K562 (cell line): Measurements from ENCODE around the gene DSCAM. TPM values are rescaled to one million over a fixed set of nuclear protein-coding genes. Genes with fewer than 3 reads are reported as not detected.

Source experiments
- ATAC-seq: fragments of 200-7000 bp; cut with Tn5 transposase; 3 replicates; pipeline ENCODE4 v1.9.1; 2020; ENCODE audit warnings: moderate library complexity
- BruUV-seq: library from RNA; stranded (reverse); fragments of 400-500 nt; replicated peaks from 2 replicates; lab custom pipeline; 2021; lab: Mats Ljungman, UMichigan
- CTCF ChIA-PET: fragments of 300-600 bp; formaldehyde crosslinking; extraction: SDS; loops from one replicate; lab custom pipeline; 2021; ENCODE audit warnings: low intra/inter-chr PET ratio; lab: Yijun Ruan, JAX
- POLR2A ChIA-PET: fragments of 300-600, 350-650 bp; sonication (Branson Sonifier 250); formaldehyde crosslinking; extraction: SDS; loops from one replicate; lab custom pipeline; 2021; ENCODE audit warnings: antibody characterized with exemption, inconsistent platforms; lab: Yijun Ruan, JAX
- DNase-seq, 4 experiments: peaks; one replicate each; pipeline versions ENCODE4 v3.0.0 to v3.0.0-alpha.2; 2011 to 2018; ENCODE audit warnings: low spot score in 3 of 4, mixed read lengths in 3 of 4; ENCODE audit errors: extremely low read depth in 1 of 4
- FAIRE-seq: peaks from 2 replicates; lab custom pipeline; 2011; peaks lifted over from hg19 to GRCh38; lab: Jason Lieb, UNC
- H2AFZ ChIP-seq: 2 replicates; pipeline ENCODE4 v1.6.0; 2011; ENCODE audit warnings: low read depth, low read length, control low read depth, inconsistent platforms
- H3K27ac ChIP-seq: fragments of 200-600 bp; 3 replicates; pipeline ENCODE4 v1.8.0; 2011; ENCODE audit warnings: low read depth, mild to moderate bottlenecking, control low read depth, inconsistent platforms, low read length, moderate library complexity, mixed read lengths; ENCODE audit errors: extremely low read depth
- H3K27me3 ChIP-seq, 2 experiments: fragments of 300-600 bp in 1 of 2; 2 replicates in 1 of 2; 3 replicates in 1 of 2; pipeline versions ENCODE4 v1.6.0 to v1.8.0; 2011; ENCODE audit warnings: inconsistent platforms in 2 of 2, low read length in 2 of 2, mild to moderate bottlenecking in 1 of 2, mixed read lengths in 1 of 2, moderate library complexity in 1 of 2; ENCODE audit not compliant: control insufficient read depth in 2 of 2, insufficient read depth in 2 of 2
- H3K36me3 ChIP-seq: fragments of 300-600 bp; 3 replicates; pipeline ENCODE4 v1.8.0; 2011; ENCODE audit warnings: mild to moderate bottlenecking, low read length, inconsistent platforms; ENCODE audit not compliant: control insufficient read depth, insufficient read depth
- H3K4me1 ChIP-seq, 2 experiments: fragments of 200-600 bp in 1 of 2; replicated peaks in 1 of 2; 2 replicates in 1 of 2; 3 replicates in 1 of 2; pipeline versions ENCODE4 v1.5.1 to v1.8.0; 2011; ENCODE audit warnings: inconsistent platforms in 2 of 2, low read length in 2 of 2, mild to moderate bottlenecking in 1 of 2, mixed read lengths in 1 of 2, moderate library complexity in 1 of 2; ENCODE audit not compliant: control insufficient read depth in 2 of 2, insufficient read depth in 2 of 2
- H3K4me2 ChIP-seq: 2 replicates; pipeline ENCODE4 v1.6.1; 2011; ENCODE audit warnings: low read length, control low read depth, inconsistent platforms, mixed read lengths; ENCODE audit not compliant: insufficient read depth
- H3K4me3 ChIP-seq: fragments of 200-600 bp; sonication (generic), shearing (Covaris generic); 2 replicates; pipeline ENCODE4 v1.5.1; 2016; ENCODE audit warnings: control low read depth, inconsistent platforms
- H3K79me2 ChIP-seq: fragments of 200-600 bp; 3 replicates; pipeline ENCODE4 v1.8.0; 2011; ENCODE audit warnings: low read length, inconsistent platforms; ENCODE audit not compliant: control insufficient read depth, insufficient read depth
- H3K9ac ChIP-seq, 2 experiments: 2 replicates each; pipeline versions ENCODE4 v1.6.0 to v1.6.1; 2011; ENCODE audit warnings: low read depth in 2 of 2, low read length in 2 of 2, control low read depth in 1 of 2, inconsistent platforms in 1 of 2, mild to moderate bottlenecking in 1 of 2, mixed read lengths in 1 of 2; ENCODE audit not compliant: insufficient read depth in 1 of 2
- H3K9me1 ChIP-seq: one replicate; pipeline ENCODE4 v1.6.0; 2011; ENCODE audit warnings: inconsistent platforms, mild to moderate bottlenecking, low read length, moderate library complexity; ENCODE audit not compliant: control insufficient read depth, insufficient read depth
- H3K9me3 ChIP-seq: replicated peaks from 2 replicates; pipeline ENCODE4 v1.5.1; 2011; ENCODE audit warnings: low read depth, low read length, inconsistent platforms; ENCODE audit not compliant: control insufficient read depth, insufficient read depth
- H4K20me1 ChIP-seq: replicated peaks from 2 replicates; pipeline ENCODE4 v1.6.1; 2011; ENCODE audit warnings: low read length, inconsistent platforms, mixed read lengths; ENCODE audit not compliant: control insufficient read depth, insufficient read depth
- ASH1L ChIP-seq: fragments of 450-650 bp; IDR thresholded peaks from 2 replicates; pipeline ENCODE4 v1.6.1; 2018; ENCODE audit warnings: borderline replicate concordance, mild to moderate bottlenecking, low read depth; ENCODE audit not compliant: partially characterized antibody
- BCL6 ChIP-seq: fragments of 250-450 bp; sonication (Bioruptor Pico); IDR thresholded peaks from 2 replicates; pipeline ENCODE4 v1.4.0; 2020
- FOXM1 ChIP-seq, 2 experiments: fragments of 450-650 bp in 1 of 2; sonication (generic) in 1 of 2; formaldehyde crosslinking in 1 of 2; IDR thresholded peaks; 2 replicates each; pipeline versions ENCODE4 v1.6.1 to v1.9.0; 2017 to 2022; ENCODE audit warnings: low read depth in 2 of 2, mild to moderate bottlenecking in 2 of 2, missing genetic modification reagents in 1 of 2, moderate library complexity in 1 of 2
- FUS ChIP-seq: fragments of 200-400 bp; formaldehyde crosslinking; optimal IDR thresholded peaks from 2 replicates; pipeline ENCODE3; 2017; ENCODE audit warnings: low read depth, low read length
- MCM2 ChIP-seq: fragments of 450-650 bp; IDR thresholded peaks from 2 replicates; pipeline ENCODE4 v1.6.1; 2017; ENCODE audit warnings: low read depth, mild to moderate bottlenecking
- NCOA2 ChIP-seq, 2 experiments: fragments of 450-650 bp; IDR thresholded peaks; 2 replicates each; pipeline ENCODE4 v1.6.1; 2018; ENCODE audit warnings: mild to moderate bottlenecking in 2 of 2, moderate library complexity in 1 of 2; ENCODE audit not compliant: partially characterized antibody in 2 of 2
- POLR2H ChIP-seq: IDR thresholded peaks from 2 replicates; pipeline ENCODE4 v1.6.1; 2016; ENCODE audit warnings: missing genetic modification characterization, low read depth, mild to moderate bottlenecking, control low read depth, missing compliant biosample characterization, moderate library complexity
- PURB ChIP-seq: sonication (generic); formaldehyde crosslinking; IDR thresholded peaks from 2 replicates; pipeline ENCODE4 v1.9.0; 2021; ENCODE audit warnings: low read depth, mild to moderate bottlenecking, missing genetic modification reagents
- SIX5 ChIP-seq, 2 experiments: IDR thresholded peaks; 2 replicates each; pipeline ENCODE4 v1.6.1; 2011; ENCODE audit warnings: low read length in 2 of 2, borderline replicate concordance in 1 of 2, low read depth in 1 of 2, mild to moderate bottlenecking in 1 of 2, moderate library complexity in 1 of 2; ENCODE audit not compliant: insufficient read depth in 1 of 2
- TCF7 ChIP-seq: sonication (generic); IDR thresholded peaks from 2 replicates; pipeline ENCODE4 v1.6.1; 2016; ENCODE audit warnings: antibody characterized with exemption, borderline replicate concordance
- ZNF140 ChIP-seq: fragments of 250-450 bp; sonication (Bioruptor Pico); IDR thresholded peaks from 2 replicates; pipeline ENCODE4 v1.8.0; 2021; ENCODE audit warnings: moderate library complexity, mild to moderate bottlenecking, inconsistent platforms
- ZNF175 ChIP-seq: fragments of 200-800 bp; sonication (Bioruptor generic); IDR thresholded peaks from 2 replicates; pipeline ENCODE4 v1.6.1; 2016; ENCODE audit warnings: low read depth, mild to moderate bottlenecking, missing genetic modification characterization, missing compliant biosample characterization
- ZNF253 ChIP-seq: fragments of 250-450 bp; sonication (Bioruptor Pico); conservative IDR thresholded peaks from 2 replicates; pipeline ENCODE4 v1.6.1; 2021; ENCODE audit warnings: mild to moderate bottlenecking
- WGBS: fragments of 100-300 bp; shearing (Covaris generic); methylation state at CpG from one replicate; pipeline ENCODE4 v1.1.6; 2016; ENCODE audit warnings: low coverage, mixed read lengths; ENCODE audit not compliant: insufficient coverage; ENCODE audit errors: missing lambda C conversion rate; 5-methylcytosine and 5-hydroxymethylcytosine counted together
- in situ Hi-C: fragments of 300-500 bp; cut with MboI; formaldehyde crosslinking; loops from 4 replicates; pipeline ENCODE4 v1.15.0; 2018; ENCODE audit warnings: inconsistent platforms, mixed read lengths
- intact Hi-C: fragments of 100-400 bp; cut with micrococcal nuclease; formaldehyde crosslinking; loops from 2 replicates; pipeline ENCODE4 v1.14.2; 2022
- polyA plus RNA-seq, 8 experiments: library from polyadenylated mRNA; depleted of rRNA in 4 of 8; stranded (reverse) in 5 of 8; unstranded in 3 of 8; fragments of >200 nt; fragmentation: Nextera tagmentation in 2 of 8; fragmentation: Illumina TruSeq in 1 of 8; extraction: Ambion mirVana in 2 of 8; extraction: Trizol in 1 of 8; gene quantifications; 2 replicates each; pipeline versions ENCODE4 v1.2.1 to v1.2.3, GENCODE V29; 2011 to 2014; ENCODE audit warnings: inconsistent platforms in 1 of 8, missing spikeins in 1 of 8
- total RNA-seq, 7 experiments: library from RNA; depleted of rRNA in 6 of 7; stranded (reverse); fragments of >200 nt in 6 of 7; fragmentation: Illumina TruSeq in 2 of 7; extraction: Trizol in 2 of 7; gene quantifications; 2 replicates each; pipeline versions ENCODE4 v1.2.1 to v1.2.3, GENCODE V29; 2011 to 2021; ENCODE audit warnings: low replicate concordance in 1 of 7
- TF ChIP-seq, protein P1 (sequence below): sonication (generic); formaldehyde crosslinking; IDR thresholded peaks from 2 replicates; pipeline ENCODE4 v1.8.1; 2023; ENCODE audit warnings: missing genetic modification reagents, mild to moderate bottlenecking, borderline replicate concordance
- TF ChIP-seq, protein P2 (sequence below): fragments of 450-650 bp; IDR thresholded peaks from one replicate; pipeline ENCODE4 v1.6.1; 2018; ENCODE audit warnings: mild to moderate bottlenecking, moderate library complexity; ENCODE audit not compliant: partially characterized antibody

Gene DSCAM
- total and polyA plus RNA-seq, 9 of the 15 experiments (the other 6 are each of a cell fraction or from before 2014, with no cell fraction given), result not detected

- CTCF ChIA-PET, result no interaction called here
- Histone ChIP-seq H3K4me2 (no peak overlapping the region), H3K9ac (no peak overlapping the region), H3K9me3 (no peaks in the 10 kb centered on the region), H3K27ac (no peak overlapping the region), H3K4me1 (no peaks in the 10 kb centered on the region), H3K36me3 (no peaks in the 10 kb centered on the region), H2AFZ (no peak overlapping the region), H3K79me2 (no peaks in the 10 kb centered on the region), H4K20me1 (no peaks in the 10 kb centered on the region), H3K4me3 (no peak overlapping the region), H3K9me1 (no peaks in the 10 kb centered on the region), H3K27me3 (no peaks in the 10 kb centered on the region)
- DNase-seq (no peak), ATAC-seq (no peak), FAIRE-seq (no peak)
- intact Hi-C loops (no loop called here), in situ Hi-C loops (no loop called here)
- BruUV-seq, result no TSS peak
- TF ChIP-seq TCF7, result no peak
- no peak for TF ChIP-seq PURB (CRISPR knock-in tag)
- TF ChIP-seq ASH1L, result no peak
- TF ChIP-seq FOXM1 (IDR thresholded peaks at IDR 0.05; ENCODE audit: low read depth), result no peak
- TF ChIP-seq FOXM1 (CRISPR knock-in tag; IDR thresholded peaks at IDR 0.05; ENCODE audit: low read depth), result no peak
- no peak for TF ChIP-seq FUS
- TF ChIP-seq POLR2H, result no peak
- TF ChIP-seq NCOA2 (IDR thresholded peaks at IDR 0.05; ENCODE audit: partially characterized antibody in 2 of 2), result no peak
- TF ChIP-seq MCM2, result no peak
- TF ChIP-seq ZNF175 (CRISPR knock-in tag), result no peak
- no peak for TF ChIP-seq ZNF140 (CRISPR knock-in tag)
- no peak for TF ChIP-seq ZNF253 (CRISPR knock-in tag)
- TF ChIP-seq, protein P1, sequence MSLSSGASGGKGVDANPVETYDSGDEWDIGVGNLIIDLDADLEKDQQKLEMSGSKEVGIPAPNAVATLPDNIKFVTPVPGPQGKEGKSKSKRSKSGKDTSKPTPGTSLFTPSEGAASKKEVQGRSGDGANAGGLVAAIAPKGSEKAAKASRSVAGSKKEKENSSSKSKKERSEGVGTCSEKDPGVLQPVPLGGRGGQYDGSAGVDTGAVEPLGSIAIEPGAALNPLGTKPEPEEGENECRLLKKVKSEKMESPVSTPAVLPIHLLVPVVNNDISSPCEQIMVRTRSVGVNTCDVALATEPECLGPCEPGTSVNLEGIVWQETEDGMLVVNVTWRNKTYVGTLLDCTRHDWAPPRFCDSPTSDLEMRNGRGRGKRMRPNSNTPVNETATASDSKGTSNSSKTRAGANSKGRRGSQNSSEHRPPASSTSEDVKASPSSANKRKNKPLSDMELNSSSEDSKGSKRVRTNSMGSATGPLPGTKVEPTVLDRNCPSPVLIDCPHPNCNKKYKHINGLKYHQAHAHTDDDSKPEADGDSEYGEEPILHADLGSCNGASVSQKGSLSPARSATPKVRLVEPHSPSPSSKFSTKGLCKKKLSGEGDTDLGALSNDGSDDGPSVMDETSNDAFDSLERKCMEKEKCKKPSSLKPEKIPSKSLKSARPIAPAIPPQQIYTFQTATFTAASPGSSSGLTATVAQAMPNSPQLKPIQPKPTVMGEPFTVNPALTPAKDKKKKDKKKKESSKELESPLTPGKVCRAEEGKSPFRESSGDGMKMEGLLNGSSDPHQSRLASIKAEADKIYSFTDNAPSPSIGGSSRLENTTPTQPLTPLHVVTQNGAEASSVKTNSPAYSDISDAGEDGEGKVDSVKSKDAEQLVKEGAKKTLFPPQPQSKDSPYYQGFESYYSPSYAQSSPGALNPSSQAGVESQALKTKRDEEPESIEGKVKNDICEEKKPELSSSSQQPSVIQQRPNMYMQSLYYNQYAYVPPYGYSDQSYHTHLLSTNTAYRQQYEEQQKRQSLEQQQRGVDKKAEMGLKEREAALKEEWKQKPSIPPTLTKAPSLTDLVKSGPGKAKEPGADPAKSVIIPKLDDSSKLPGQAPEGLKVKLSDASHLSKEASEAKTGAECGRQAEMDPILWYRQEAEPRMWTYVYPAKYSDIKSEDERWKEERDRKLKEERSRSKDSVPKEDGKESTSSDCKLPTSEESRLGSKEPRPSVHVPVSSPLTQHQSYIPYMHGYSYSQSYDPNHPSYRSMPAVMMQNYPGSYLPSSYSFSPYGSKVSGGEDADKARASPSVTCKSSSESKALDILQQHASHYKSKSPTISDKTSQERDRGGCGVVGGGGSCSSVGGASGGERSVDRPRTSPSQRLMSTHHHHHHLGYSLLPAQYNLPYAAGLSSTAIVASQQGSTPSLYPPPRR (CRISPR knock-in tag), result no peak
- TF ChIP-seq, protein P2, sequence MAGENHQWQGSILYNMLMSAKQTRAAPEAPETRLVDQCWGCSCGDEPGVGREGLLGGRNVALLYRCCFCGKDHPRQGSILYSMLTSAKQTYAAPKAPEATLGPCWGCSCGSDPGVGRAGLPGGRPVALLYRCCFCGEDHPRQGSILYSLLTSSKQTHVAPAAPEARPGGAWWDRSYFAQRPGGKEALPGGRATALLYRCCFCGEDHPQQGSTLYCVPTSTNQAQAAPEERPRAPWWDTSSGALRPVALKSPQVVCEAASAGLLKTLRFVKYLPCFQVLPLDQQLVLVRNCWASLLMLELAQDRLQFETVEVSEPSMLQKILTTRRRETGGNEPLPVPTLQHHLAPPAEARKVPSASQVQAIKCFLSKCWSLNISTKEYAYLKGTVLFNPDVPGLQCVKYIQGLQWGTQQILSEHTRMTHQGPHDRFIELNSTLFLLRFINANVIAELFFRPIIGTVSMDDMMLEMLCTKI, result no peak
- no peak for TF ChIP-seq BCL6
- TF ChIP-seq SIX5 (IDR thresholded peaks at IDR 0.05; ENCODE audit: borderline replicate concordance in 1 of 2, insufficient read depth in 1 of 2, low read depth in 1 of 2, low read length in 2 of 2), result no peak
- POLR2A ChIA-PET, result no interaction called here
- WGBS, result 0% methylated on average over 3 of the region's 3 CpGs
Observed at GRCh38 chr21:40191616-40192015, 655.3 kb downstream of the DSCAM start.
